H1 (cell line): Measurements from ENCODE around the gene EFCAB6. TPM values are rescaled to one million over a fixed set of nuclear protein-coding genes. Genes with fewer than 3 reads are reported as not detected.

Experiments
- CTCF ChIA-PET: fragments of 300-600 bp; sonication (Branson Sonifier 250); formaldehyde crosslinking; loops from one replicate; lab custom pipeline; 2021; ENCODE audit not compliant: partially characterized antibody; lab: Charles Lee
- POLR2A ChIA-PET: fragments of 300-600 bp; sonication (Branson Sonifier 250); formaldehyde crosslinking; loops from one replicate; lab custom pipeline; 2021; ENCODE audit warnings: inconsistent platforms; ENCODE audit not compliant: partially characterized antibody; lab: Charles Lee
- DNase-seq, 2 experiments: peaks; one replicate each; pipeline versions ENCODE4 v3.0.0 to v3.0.0-alpha.2; 2010 to 2022; ENCODE audit warnings: low spot score in 2 of 2, low read depth in 1 of 2, mixed read lengths in 1 of 2
- FAIRE-seq: peaks from 2 replicates; lab custom pipeline; 2011; peaks lifted over from hg19 to GRCh38; lab: Jason Lieb, UNC
- H2AFZ ChIP-seq: 2 replicates; pipeline ENCODE4 v1.8.1; 2012; ENCODE audit warnings: low read length, inconsistent platforms
- H2AK5ac ChIP-seq: 2 replicates; pipeline ENCODE4 v1.6.1; 2013; ENCODE audit warnings: low read depth, low read length
- H2BK120ac ChIP-seq: replicated peaks from 2 replicates; pipeline ENCODE3; 2013; ENCODE audit warnings: low read depth, low read length, inconsistent platforms
- H2BK12ac ChIP-seq: 2 replicates; pipeline ENCODE4 v1.6.1; 2013; ENCODE audit warnings: low read depth, low read length
- H2BK15ac ChIP-seq: 2 replicates; pipeline ENCODE4 v1.6.1; 2013; ENCODE audit warnings: low read length
- H2BK20ac ChIP-seq: 2 replicates; pipeline ENCODE4 v1.6.1; 2013; ENCODE audit warnings: low read length
- H2BK5ac ChIP-seq: 2 replicates; pipeline ENCODE4 v1.6.1; 2013; ENCODE audit warnings: low read depth, low read length
- H3K14ac ChIP-seq: 2 replicates; pipeline ENCODE4 v1.6.1; 2013; ENCODE audit warnings: inconsistent platforms; ENCODE audit not compliant: insufficient read length
- H3K18ac ChIP-seq: 2 replicates; pipeline ENCODE4 v1.6.1; 2013; ENCODE audit warnings: low read length; ENCODE audit errors: extremely low read depth
- H3K23ac ChIP-seq: 2 replicates; pipeline ENCODE4 v1.6.1; 2013; ENCODE audit warnings: inconsistent platforms; ENCODE audit not compliant: insufficient read length
- H3K23me2 ChIP-seq: 2 replicates; pipeline ENCODE4 v1.6.1; 2013; ENCODE audit warnings: low read depth, low read length
- H3K27ac ChIP-seq: 2 replicates; pipeline ENCODE4 v1.6.1; 2011; ENCODE audit warnings: low read depth, low read length, inconsistent platforms
- H3K27me3 ChIP-seq, 4 experiments: replicated peaks in 1 of 4; 1 replicate in 1 of 4; 2 replicates in 3 of 4; pipeline versions ENCODE4 v1.6.1 to v1.8.1; 2011 to 2013; ENCODE audit warnings: low read length in 3 of 4, mild to moderate bottlenecking in 3 of 4, inconsistent platforms in 2 of 4, mixed read lengths in 2 of 4, moderate library complexity in 1 of 4; ENCODE audit not compliant: control insufficient read depth in 3 of 4, insufficient read depth in 3 of 4; ENCODE audit errors: extremely low read depth in 1 of 4
- H3K36me3 ChIP-seq, 4 experiments: 2 replicates each; pipeline versions ENCODE4 v1.6.1 to v1.8.1; 2011 to 2013; ENCODE audit warnings: mild to moderate bottlenecking in 4 of 4, low read length in 3 of 4, moderate library complexity in 2 of 4, control low read depth in 1 of 4, inconsistent platforms in 1 of 4; ENCODE audit not compliant: insufficient read depth in 4 of 4, control insufficient read depth in 2 of 4
- H3K4ac ChIP-seq: replicated peaks from 2 replicates; pipeline ENCODE3; 2013; ENCODE audit warnings: low read length, low read depth, mixed read lengths, inconsistent platforms; ENCODE audit not compliant: insufficient read length
- H3K4me1 ChIP-seq, 4 experiments: replicated peaks in 1 of 4; 1 replicate in 1 of 4; 2 replicates in 3 of 4; pipeline versions ENCODE4 v1.6.1 to v1.8.1; 2011 to 2013; ENCODE audit warnings: low read length in 3 of 4, inconsistent platforms in 2 of 4, mixed read lengths in 1 of 4; ENCODE audit not compliant: insufficient read depth in 4 of 4, control insufficient read depth in 3 of 4
- H3K4me2 ChIP-seq, 2 experiments: 2 replicates each; pipeline versions ENCODE4 v1.6.1 to v1.8.1; 2011 to 2013; ENCODE audit warnings: low read depth in 2 of 2, low read length in 2 of 2, control low read depth in 1 of 2, inconsistent platforms in 1 of 2, mild to moderate bottlenecking in 1 of 2; ENCODE audit not compliant: insufficient read depth in 1 of 2
- H3K4me3 ChIP-seq, 4 experiments: fragments of 200-600, 300-600 bp in 1 of 4; sonication (generic), shearing (Covaris generic), sonication (Bioruptor Twin) in 1 of 4; 2 replicates each; pipeline versions ENCODE4 v1.5.1 to v1.8.1; 2011 to 2016; ENCODE audit warnings: low read length in 4 of 4, low read depth in 3 of 4, control low read depth in 2 of 4, inconsistent platforms in 2 of 4, mild to moderate bottlenecking in 2 of 4, mixed read lengths in 1 of 4, moderate library complexity in 1 of 4; ENCODE audit not compliant: insufficient read depth in 2 of 4; ENCODE audit errors: extremely low read depth in 1 of 4
- H3K56ac ChIP-seq: replicated peaks from 2 replicates; pipeline ENCODE3; 2013; ENCODE audit warnings: low read depth, mild to moderate bottlenecking, mixed read lengths, low read length, inconsistent platforms; ENCODE audit not compliant: insufficient read length
- H3K79me1 ChIP-seq: 2 replicates; pipeline ENCODE4 v1.6.1; 2013; ENCODE audit warnings: low read depth, low read length, control low read depth
- H3K79me2 ChIP-seq, 2 experiments: 2 replicates each; pipeline versions ENCODE4 v1.6.1 to v1.8.1; 2012 to 2013; ENCODE audit warnings: low read length in 2 of 2, mild to moderate bottlenecking in 2 of 2, inconsistent platforms in 1 of 2; ENCODE audit not compliant: insufficient read depth in 2 of 2, control insufficient read depth in 1 of 2
- H3K9ac ChIP-seq, 4 experiments: replicated peaks in 1 of 4; 1 replicate in 1 of 4; 2 replicates in 3 of 4; pipeline versions ENCODE4 v1.6.1 to v1.8.1; 2011 to 2013; ENCODE audit warnings: low read depth in 3 of 4, low read length in 3 of 4, control low read depth in 2 of 4, mild to moderate bottlenecking in 2 of 4, moderate library complexity in 2 of 4, inconsistent platforms in 1 of 4; ENCODE audit errors: extremely low read depth in 1 of 4
- H3K9me3 ChIP-seq, 2 experiments: 2 replicates each; pipeline versions ENCODE4 v1.6.1 to v1.8.1; 2012 to 2013; ENCODE audit warnings: mild to moderate bottlenecking in 2 of 2, moderate library complexity in 2 of 2, control low read depth in 1 of 2, inconsistent platforms in 1 of 2, low read depth in 1 of 2, low read length in 1 of 2, mixed read lengths in 1 of 2; ENCODE audit not compliant: insufficient read depth in 2 of 2
- H4K20me1 ChIP-seq, 2 experiments: replicated peaks in 1 of 2; 2 replicates each; pipeline versions ENCODE3 to v1.8.1; 2011 to 2013; ENCODE audit warnings: inconsistent platforms in 2 of 2, low read length in 2 of 2, mild to moderate bottlenecking in 1 of 2; ENCODE audit not compliant: insufficient read depth in 2 of 2, control insufficient read depth in 1 of 2
- H4K5ac ChIP-seq: 2 replicates; pipeline ENCODE4 v1.6.1; 2013; ENCODE audit warnings: low read length, low read depth, mixed read lengths, inconsistent platforms; ENCODE audit not compliant: insufficient read length
- H4K8ac ChIP-seq: 2 replicates; pipeline ENCODE4 v1.8.0; 2013; ENCODE audit warnings: mild to moderate bottlenecking, moderate library complexity, low read length, inconsistent platforms; ENCODE audit not compliant: insufficient read depth; ENCODE audit errors: extremely low read depth
- H4K91ac ChIP-seq: replicated peaks from 2 replicates; pipeline ENCODE3; 2013; ENCODE audit warnings: low read length, mixed read lengths, inconsistent platforms; ENCODE audit not compliant: insufficient read length
- KDM4A ChIP-seq: IDR thresholded peaks from one replicate; pipeline ENCODE4 v1.7.1; 2012; ENCODE audit warnings: low read depth, mild to moderate bottlenecking, moderate library complexity, low read length, inconsistent platforms; ENCODE audit not compliant: severe bottlenecking
- WGBS, 2 experiments: shearing (Covaris generic) in 1 of 2; methylation state at CpG; one replicate each; pipeline versions ENCODE4 v1.1.6 to v1.1.7; 2013 to 2015; ENCODE audit warnings: low lambda C conversion rate in 2 of 2, mixed read lengths in 2 of 2, inconsistent platforms in 1 of 2, low coverage in 1 of 2, missing lambda C conversion rate in 1 of 2; ENCODE audit not compliant: insufficient replicate concordance in 2 of 2, insufficient coverage in 1 of 2, insufficient read length in 1 of 2; ENCODE audit errors: extremely low coverage in 1 of 2, missing lambda C conversion rate in 1 of 2; 5-methylcytosine and 5-hydroxymethylcytosine counted together
- polyA plus RNA-seq, 7 experiments: library from polyadenylated mRNA; depleted of rRNA in 3 of 7; stranded (reverse) in 5 of 7; unstranded in 2 of 7; fragments of >200 nt in 5 of 7; fragments of 200-250 nt in 2 of 7; gene quantifications; 1 replicate in 5 of 7; 2 replicates in 1 of 7; 4 replicates in 1 of 7; pipeline versions ENCODE4 v1.2.1 to v1.2.3, GENCODE V29; 2011 to 2013; ENCODE audit warnings: missing spikeins in 2 of 7, mixed read lengths in 2 of 7
- total RNA-seq: library from RNA; stranded (reverse); fragmentation: NEBNext Ultra II Directional; extraction: Animal tissue kit (Norgen Biotek cat#: 25700); gene quantifications from 2 replicates; pipeline ENCODE4 v1.2.1, GENCODE V29; 2021

EFCAB6 gene
- total and polyA plus RNA-seq, 2 of the 8 experiments (the other 6 are each of a cell fraction or from before 2014, with no cell fraction given): 0.32 to 1.7 TPM

DNA sequence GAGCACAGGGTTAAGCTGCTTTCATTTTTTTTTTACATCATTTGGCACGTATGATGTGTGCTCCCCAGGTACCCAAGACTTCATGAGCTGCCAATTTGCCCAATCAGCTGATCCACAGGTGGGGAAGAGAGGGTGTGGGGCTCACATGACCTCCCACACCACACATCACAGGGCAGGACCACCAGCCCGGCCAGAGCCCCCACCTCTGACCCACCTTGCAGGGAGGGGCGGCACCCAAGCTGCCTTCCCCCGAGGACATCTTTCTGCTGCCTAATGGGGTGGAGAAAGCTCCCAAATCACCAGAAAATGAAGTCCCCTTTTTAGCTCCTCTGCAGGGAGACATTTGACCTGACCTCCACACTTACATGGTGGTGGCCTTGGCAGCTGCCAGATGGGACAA lies 280.5 kb downstream of the EFCAB6 start:
- CTCF ChIA-PET: interaction anchor here (0.9 kb wide), 1 partner anchor 43 kb away, joined by 4 read pairs; no protein-coding TSS in a partner anchor
- WGBS, 2 experiments: 88% methylated on average over 4 of the region's 4 CpGs; no CpG with 5 or more reads in 1 of the 2 experiments

More for the DNA sequence above, 280.5 kb downstream of the EFCAB6 start:
- no peak overlapping the region for H3K9ac ChIP-seq
- no peak overlapping the region for H2BK15ac ChIP-seq
- no peak for FAIRE-seq
- no peak overlapping the region for H3K4me2 ChIP-seq
- H4K20me1 ChIP-seq: no peaks in the 10 kb centered on the region
- H3K23ac ChIP-seq: no peak overlapping the region
- H4K5ac ChIP-seq: no peak overlapping the region
- no peak overlapping the region for H3K4me3 ChIP-seq
- no peak overlapping the region for H2AFZ ChIP-seq
- no peaks in the 10 kb centered on the region for H3K36me3 ChIP-seq
- no peak overlapping the region for H3K27ac ChIP-seq
- H3K9me3 ChIP-seq: peaks cover 0 to 3% of the 10 kb centered on the region in 2 experiments; a peak in 2 of 4 replicates
- H3K14ac ChIP-seq: no peak overlapping the region
- no peak overlapping the region for H3K4ac ChIP-seq
- no peaks in the 10 kb centered on the region for H3K79me2 ChIP-seq
- TF ChIP-seq KDM4A: no peak
- no peaks in the 10 kb centered on the region for H3K23me2 ChIP-seq
- H3K56ac ChIP-seq: no peak overlapping the region
- no peak overlapping the region for H2BK120ac ChIP-seq
- H2BK5ac ChIP-seq: no peak overlapping the region
- no peak overlapping the region for H4K91ac ChIP-seq
- POLR2A ChIA-PET: no interaction called here
- no peak overlapping the region for H2BK12ac ChIP-seq
- no peak overlapping the region for H2AK5ac ChIP-seq
- H2BK20ac ChIP-seq: no peak overlapping the region
- no peaks in the 10 kb centered on the region for H3K79me1 ChIP-seq
- no peaks in the 10 kb centered on the region; a peak in 1 of 7 replicates for H3K4me1 ChIP-seq
- DNase-seq: no peak
- no peaks in the 10 kb centered on the region for H3K27me3 ChIP-seq
- no peak overlapping the region for H3K18ac ChIP-seq
- H4K8ac ChIP-seq: no peak overlapping the region
